Left lung (tissue), 10 donors: Measurements from ENCODE around the gene RSBN1L. TPM values are rescaled to one million over a fixed set of nuclear protein-coding genes. Genes with fewer than 3 reads are reported as not detected.

ENCODE experiments used
- ATAC-seq: fragments of 200-7000 bp; cut with Tn5 transposase; one replicate; pipeline ENCODE4 v1.9.1; 2020; ENCODE audit warnings: moderate library complexity
- DNase-seq, 4 donors: peaks; one replicate each; pipeline ENCODE4 v3.0.0-alpha.2; 2013 to 2020
- H3K27ac ChIP-seq, 2 donors: fragments of 200-600 bp; sonication (generic) in 1 of 2; one replicate each; pipeline versions ENCODE4 v1.5.0 to v1.8.0; 2020 to 2021
- H3K27me3 ChIP-seq, 2 donors: fragments of 200-600 bp; sonication (generic) in 1 of 2; one replicate each; pipeline versions ENCODE4 v1.5.0 to v1.8.0; 2020 to 2021
- H3K36me3 ChIP-seq, 2 donors: fragments of 200-600 bp; sonication (generic) in 1 of 2; one replicate each; pipeline versions ENCODE4 v1.5.0 to v1.8.0; 2020 to 2021
- H3K4me1 ChIP-seq, 2 donors: fragments of 200-600 bp; one replicate each; pipeline ENCODE4 v1.8.0; 2021
- H3K4me3 ChIP-seq, 2 donors: fragments of 200-600 bp; sonication (generic) in 1 of 2; one replicate each; pipeline versions ENCODE4 v1.5.0 to v1.8.0; 2020 to 2021; ENCODE audit warnings: mild to moderate bottlenecking in 1 of 2
- H3K9me3 ChIP-seq, 2 donors: fragments of 200-600 bp; sonication (generic) in 1 of 2; one replicate each; pipeline versions ENCODE4 v1.5.0 to v1.8.0; 2020 to 2021
- CTCF ChIP-seq, 2 donors: fragments of 200-600 bp; sonication (generic) in 1 of 2; IDR thresholded peaks; one replicate each; pipeline versions ENCODE4 v1.5.0 to v1.8.0; 2021; ENCODE audit warnings: antibody characterized with exemption in 2 of 2
- intact Hi-C, 2 donors: fragments of 100-400 bp; cut with DNase I; formaldehyde crosslinking; loops; one replicate each; pipeline versions ENCODE4 v1.11.2 to v1.14.2; 2022
- polyA plus RNA-seq, 6 donors: library from polyadenylated mRNA; unstranded; fragments of 120-200 nt; gene quantifications; one replicate each; pipeline ENCODE4 v1.2.1, GENCODE V29; 2013; ENCODE audit not compliant: insufficient read length in 6 of 6
- total RNA-seq, 2 donors: library from RNA; stranded (reverse); fragmentation: NEBNext Ultra II Directional; extraction: Animal tissue kit (Norgen Biotek cat#: 25700); gene quantifications; one replicate each; pipeline ENCODE4 v1.2.1, GENCODE V29; 2021
- donor health status: DM: no; HTN: yes; CAD: no.
- donor health status: DM: no; HTN: no; CAD: no.

The RSBN1L gene
- total and polyA plus RNA-seq, 8 donors, result 16.7 to 47.2 (median 37.6) TPM

GRCh38 chr7:77788327-77788902 is 92.2 kb downstream of the RSBN1L start:
- H3K27ac ChIP-seq, result no peak overlapping the region
- DNase-seq, result no peak
- intact Hi-C loops, result no loop called here
- H3K4me1 ChIP-seq, result peaks cover 0 to 27% of the 10 kb centered on the region in 2 donors
- no peaks in the 10 kb centered on the region for H3K27me3 ChIP-seq
- H3K4me3 ChIP-seq, result no peak overlapping the region
- no peak for TF ChIP-seq CTCF (IDR thresholded peaks at IDR 0.05)
- peaks cover 0 to 11% of the 10 kb centered on the region in 2 donors for H3K36me3 ChIP-seq
- no peaks in the 10 kb centered on the region for H3K9me3 ChIP-seq
- ATAC-seq, result no peak

- Histone ChIP-seq H3K27ac (peak overlapping the region in 1 of 2 donors; percentile 60), H3K4me1 (peaks cover 2 to 46% of the 10 kb centered on the region in 2 donors), H3K27me3 (no peaks in the 10 kb centered on the region), H3K36me3 (peaks cover 0 to 6% of the 10 kb centered on the region in 2 donors), H3K4me3 (no peak overlapping the region), H3K9me3 (no peaks in the 10 kb centered on the region)
- no peak for TF ChIP-seq CTCF (IDR thresholded peaks at IDR 0.05)
- intact Hi-C loops, result no loop called here
- ATAC-seq, result peak; percentile 72
- peak in 1 of 4 donors; percentile 9 for DNase-seq
These were observed 95.1 kb downstream of the RSBN1L start for GRCh38 chr7:77791336-77791735.

- Histone ChIP-seq H3K4me1 (peaks cover 8 to 52% of the 10 kb centered on the region in 2 donors), H3K27me3 (no peaks in the 10 kb centered on the region), H3K4me3 (no peak overlapping the region), H3K9me3 (no peaks in the 10 kb centered on the region), H3K36me3 (peaks cover 0 to 6% of the 10 kb centered on the region in 2 donors), H3K27ac (peak overlapping the region in 1 of 2 donors; percentile 60)
- TF ChIP-seq CTCF (IDR thresholded peaks at IDR 0.05), result no peak
- ATAC-seq, result peak; percentile 15
- DNase-seq, result no peak
- intact Hi-C loops, result no loop called here
These were observed 95.7 kb downstream of the RSBN1L start for GRCh38 chr7:77791956-77792355.

- no peak overlapping the region for H3K27ac ChIP-seq
- H3K9me3 ChIP-seq, result no peaks in the 10 kb centered on the region
- intact Hi-C loops, result no loop called here
- peaks cover 0 to 6% of the 10 kb centered on the region in 2 donors for H3K36me3 ChIP-seq
- H3K4me3 ChIP-seq, result no peak overlapping the region
- no peak for TF ChIP-seq CTCF (IDR thresholded peaks at IDR 0.05)
- ATAC-seq (no peak), DNase-seq (no peak)
- H3K27me3 ChIP-seq, result no peaks in the 10 kb centered on the region
- peaks cover 14 to 59% of the 10 kb centered on the region in 2 donors for H3K4me1 ChIP-seq
These were observed 97.7 kb downstream of the RSBN1L start for GRCh38 chr7:77794000-77794399.

GRCh38 chr7:77796109-77796508 is 99.8 kb downstream of the RSBN1L start:
- H3K4me3 ChIP-seq, result peak overlapping the region in 1 of 2 donors; percentile 98
- no peaks in the 10 kb centered on the region for H3K27me3 ChIP-seq
- TF ChIP-seq CTCF (IDR thresholded peaks at IDR 0.05), result no peak
- DNase-seq, result no peak
- no peaks in the 10 kb centered on the region for H3K9me3 ChIP-seq
- no peak overlapping the region for H3K27ac ChIP-seq
- intact Hi-C loops, result no loop called here
- no peak for ATAC-seq
- H3K4me1 ChIP-seq, result peaks cover 14 to 68% of the 10 kb centered on the region in 2 donors
- H3K36me3 ChIP-seq, result peaks cover 0 to 6% of the 10 kb centered on the region in 2 donors
